ENCODE results near the gene WDFY1. TPM values are rescaled to one million over a fixed set of nuclear protein-coding genes. Genes with fewer than 3 reads are reported as not detected.
A peak's percentile ranks its signal among the peaks of the same experiment; 100 is the strongest.
"Not testable (repeated sequence)": the region's sequence is repeated elsewhere in the genome, so short reads cannot be mapped to it uniquely, and the experiment has no call there.

The WDFY1 gene
- polyA plus RNA-seq, 10 donors, result 26.7 to 35.2 (median 31.4) TPM

DNA sequence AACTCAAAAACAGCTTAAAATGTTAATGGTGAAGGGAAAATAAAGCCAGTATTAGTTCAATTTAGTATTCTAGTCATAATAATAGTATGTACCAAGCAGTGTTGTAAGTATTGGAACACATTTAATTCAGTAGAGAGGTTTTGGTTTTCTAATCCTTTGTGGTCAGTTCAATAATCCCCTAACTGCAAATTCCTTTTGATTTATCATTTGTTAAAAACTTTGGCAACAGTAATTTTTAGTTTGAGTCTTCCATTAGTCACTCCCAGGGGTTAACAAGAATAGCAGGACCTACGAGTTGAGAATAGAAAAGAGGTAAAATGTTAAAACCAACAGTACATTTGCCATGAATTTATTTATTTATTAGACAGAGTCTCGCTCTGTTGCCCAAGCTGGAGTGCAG is 22.8 kb upstream of the WDFY1 start:
- peak in 1 of 3 donors; percentile 41 for DNase-seq

DNA sequence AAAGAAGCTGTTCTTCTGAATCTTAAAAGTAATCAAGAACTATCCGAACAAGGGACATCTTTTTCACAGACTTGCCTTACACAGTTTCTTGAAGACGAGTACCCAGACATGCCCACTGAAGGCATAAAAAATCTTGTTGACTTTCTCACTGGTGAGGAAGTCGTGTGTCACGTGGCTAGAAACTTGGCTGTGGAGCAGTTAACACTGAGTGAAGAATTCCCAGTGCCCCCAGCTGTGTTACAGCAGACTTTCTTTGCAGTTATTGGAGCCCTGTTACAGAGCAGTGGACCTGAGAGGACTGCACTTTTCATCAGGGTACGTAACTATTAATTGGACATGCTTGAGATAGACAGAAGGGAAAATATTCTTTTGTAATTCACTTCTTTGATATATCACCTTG is 14.6 kb upstream of the WDFY1 start:
- no peak for DNase-seq

DNA sequence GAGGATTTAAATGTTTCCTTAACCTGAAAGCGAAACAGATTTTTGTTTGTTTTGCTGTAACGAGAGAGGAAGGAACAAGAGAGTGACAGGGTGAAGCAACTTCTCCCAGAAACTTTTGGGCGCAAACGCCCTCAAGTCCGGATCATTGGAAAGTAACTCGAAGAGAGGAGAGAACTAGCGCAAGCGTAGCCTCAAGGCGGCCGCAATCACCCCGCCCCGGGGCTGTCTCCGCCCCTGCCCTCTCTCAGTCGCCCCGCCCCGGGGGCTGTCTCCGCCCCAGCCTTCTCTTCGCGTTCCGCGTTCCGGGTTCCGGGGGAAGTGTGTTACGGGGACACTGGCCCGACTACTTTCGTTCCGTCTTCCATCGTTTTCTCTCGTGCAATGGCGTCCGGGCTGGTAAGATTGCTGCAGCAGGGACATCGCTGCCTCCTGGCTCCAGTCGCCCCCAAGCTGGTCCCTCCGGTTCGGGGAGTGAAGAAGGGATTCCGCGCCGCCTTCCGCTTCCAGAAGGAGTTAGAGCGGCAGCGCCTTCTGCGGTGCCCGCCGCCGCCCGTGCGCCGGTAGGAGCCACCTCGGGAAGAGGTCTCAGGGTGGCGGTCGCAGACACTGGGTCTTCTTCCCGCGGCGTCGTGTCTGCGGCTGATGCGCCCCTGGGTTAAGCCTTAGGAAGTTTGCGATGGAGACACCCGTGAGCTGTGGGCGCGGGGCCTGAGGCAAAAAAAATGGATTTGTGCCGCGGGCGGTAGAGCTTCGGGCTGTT is 12.1 kb upstream of the WDFY1 start, which contains the start of gene MRPL44:
TSS of gene MRPL44 (plus strand) at position 372 of the 760 bp plus-strand sequence. CDS start at position 382, 10 bp downstream.
- peak; percentile 96 to 98 (median 98) for DNase-seq

DNA sequence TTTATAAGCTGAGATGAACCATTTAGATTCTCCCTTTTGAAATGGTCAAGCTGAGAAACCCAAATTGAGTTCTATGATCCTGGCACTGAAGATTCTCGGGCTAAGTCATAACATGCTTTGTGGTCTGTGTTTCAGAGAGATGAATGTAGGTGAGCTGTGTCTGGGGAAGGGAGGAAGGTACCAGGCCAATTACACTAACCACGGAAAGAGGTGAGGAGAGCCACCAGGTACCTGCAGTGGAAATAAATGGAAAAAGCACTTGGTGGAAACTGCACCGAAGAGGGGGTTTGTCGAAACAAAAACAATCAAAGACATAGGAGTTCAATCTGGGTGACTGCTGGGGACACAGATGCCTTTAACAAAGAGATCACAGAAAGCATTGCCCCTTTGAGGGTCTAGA is 11.2 kb upstream of the WDFY1 start:
- no peak for DNase-seq

DNA sequence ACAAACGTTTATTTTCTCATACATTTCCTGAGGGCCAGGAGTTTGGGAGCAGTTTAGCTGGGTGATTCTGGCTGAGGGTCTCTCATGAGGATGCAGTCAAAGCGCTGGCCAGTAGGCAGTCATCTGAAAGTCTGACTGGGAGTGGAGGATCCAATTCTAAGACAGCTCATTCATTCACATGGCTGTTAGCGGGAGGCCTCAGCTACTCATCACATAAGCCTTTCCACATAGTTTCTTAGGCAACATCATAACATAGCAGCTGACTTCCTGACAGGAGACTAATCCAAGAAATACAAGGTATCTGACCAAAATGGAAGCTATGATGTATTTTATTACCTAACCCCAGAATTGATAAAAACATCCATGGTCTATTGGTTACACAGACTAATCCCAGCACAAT is 9.3 kb upstream of the WDFY1 start:
- peak in 1 of 3 donors; percentile 73 for DNase-seq

DNA sequence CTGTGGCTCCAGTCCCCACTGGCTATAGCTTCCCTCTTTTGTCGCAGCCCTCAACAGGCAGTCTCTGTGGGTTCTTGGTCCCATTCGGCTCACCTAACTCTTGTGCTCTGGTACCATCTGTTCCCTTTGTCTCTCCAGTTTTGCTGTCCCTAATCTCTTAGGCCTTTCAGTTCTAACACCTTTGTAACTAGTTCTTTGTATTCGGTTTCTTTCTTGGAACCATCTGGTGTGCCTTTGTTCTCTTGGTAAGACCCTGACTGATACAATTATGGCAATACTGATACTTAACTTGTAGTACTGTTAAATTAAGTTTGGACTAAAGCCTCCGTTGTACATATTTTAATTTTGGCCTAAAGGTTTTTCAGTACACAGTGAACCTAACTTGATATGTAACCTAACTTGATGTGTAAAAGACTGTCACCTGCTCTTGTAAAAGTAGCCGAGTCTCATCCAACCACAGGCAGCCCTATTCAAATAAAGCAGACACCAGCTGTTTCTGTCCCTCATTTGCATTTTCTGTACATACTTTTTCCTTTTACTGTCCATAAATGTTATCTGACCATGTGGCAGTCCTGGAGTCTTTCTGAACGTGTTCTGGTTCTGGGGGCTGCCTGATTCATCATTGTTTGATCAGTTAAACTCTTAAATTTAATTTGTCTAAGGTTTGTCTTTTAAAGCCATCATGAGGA is 7.3 kb upstream of the WDFY1 start:
- no peak for DNase-seq

DNA sequence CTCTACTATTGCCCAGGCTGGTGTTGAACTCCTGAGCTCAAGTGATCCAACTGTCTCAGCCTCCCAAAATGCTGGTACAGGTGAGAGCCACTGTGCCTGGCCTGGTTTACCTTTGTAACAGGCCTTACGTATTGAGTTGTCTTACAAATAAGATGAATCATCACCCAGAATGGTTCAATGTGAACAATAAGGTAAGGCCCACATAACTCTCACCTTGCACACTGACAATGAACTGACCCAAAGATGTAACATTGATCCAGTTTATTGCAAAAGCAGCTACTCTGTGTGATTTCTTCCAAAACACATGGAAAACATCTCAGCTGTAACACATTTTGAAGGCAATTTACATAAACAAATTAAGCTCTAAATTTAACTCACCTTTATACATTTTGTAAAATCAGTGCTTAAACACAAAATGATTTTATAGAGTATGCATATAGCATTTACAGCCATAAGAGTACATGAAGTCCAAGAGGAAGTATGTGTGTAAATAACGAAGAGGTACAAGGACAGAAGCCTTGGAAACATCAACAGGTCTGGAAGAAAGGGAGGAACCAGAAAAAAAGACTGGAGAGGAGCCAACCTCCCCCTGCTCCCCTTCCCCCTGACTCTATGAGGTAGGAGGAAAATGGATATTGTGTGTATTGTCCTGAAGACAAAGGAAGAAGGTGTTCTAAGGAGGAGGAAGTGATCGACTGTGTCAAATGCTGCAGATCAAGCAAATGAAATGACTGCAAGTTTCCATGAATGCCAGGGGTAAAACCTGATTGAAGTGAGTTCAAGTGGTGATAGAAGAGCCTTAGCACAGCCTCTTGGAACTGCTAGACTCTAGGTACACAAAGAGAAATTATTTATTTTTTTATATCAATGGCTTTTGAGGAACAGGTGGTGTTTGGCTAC is 5.6 kb upstream of the WDFY1 start:
- DNase-seq, result no peak

DNA sequence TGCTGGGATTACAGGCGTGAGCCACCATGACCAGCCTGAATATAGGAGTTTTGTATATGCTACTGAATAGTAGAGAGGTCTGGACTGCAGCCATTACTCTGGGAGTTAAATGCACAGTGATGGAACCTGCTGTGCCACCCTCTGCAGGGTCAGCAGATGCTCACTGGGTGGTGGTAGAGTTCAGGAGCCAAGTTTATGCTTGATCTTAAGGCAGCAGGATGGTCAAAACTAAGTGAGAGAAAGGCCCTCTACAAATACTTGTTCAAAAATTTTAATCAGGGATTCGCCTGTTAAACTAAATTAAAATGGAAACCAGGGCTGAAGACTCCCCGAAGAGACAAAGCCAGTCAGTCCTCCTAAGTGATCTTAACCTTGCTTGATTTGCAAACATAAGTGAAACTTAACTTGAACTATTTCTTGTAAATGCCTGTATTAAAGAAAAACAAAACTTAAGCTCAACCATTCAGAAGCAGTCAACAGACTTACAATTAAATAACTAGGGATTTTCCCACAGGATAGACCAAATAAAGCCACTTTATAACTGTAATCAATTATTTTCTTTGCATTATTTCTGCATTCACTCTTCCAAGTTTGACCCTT is 4.2 kb upstream of the WDFY1 start:
- no peak for DNase-seq

DNA sequence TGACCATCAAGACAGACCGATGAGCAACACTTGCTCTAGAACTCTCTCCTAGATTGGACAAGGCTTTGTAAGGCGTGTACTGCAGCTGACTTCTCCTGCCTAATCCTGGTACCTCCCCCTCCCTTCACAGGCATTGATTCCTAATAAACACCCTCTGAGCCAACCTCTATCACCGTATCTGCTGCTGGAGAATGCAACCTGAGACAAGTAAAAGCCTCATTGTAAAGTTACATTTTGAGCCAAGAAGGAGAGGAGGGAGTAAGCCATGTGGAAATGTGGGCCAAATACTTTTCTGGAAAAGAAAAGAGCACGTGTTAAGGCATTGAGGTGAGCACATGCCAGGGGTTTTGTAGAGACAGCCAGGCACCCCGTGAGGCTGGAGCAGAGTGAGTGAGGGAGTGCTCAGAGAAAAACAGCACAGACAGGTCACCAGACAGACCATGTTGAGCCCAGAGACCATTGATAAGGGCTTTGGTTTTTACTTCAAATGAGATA is 2.6 kb upstream of the WDFY1 start:
- DNase-seq, result no peak

DNA sequence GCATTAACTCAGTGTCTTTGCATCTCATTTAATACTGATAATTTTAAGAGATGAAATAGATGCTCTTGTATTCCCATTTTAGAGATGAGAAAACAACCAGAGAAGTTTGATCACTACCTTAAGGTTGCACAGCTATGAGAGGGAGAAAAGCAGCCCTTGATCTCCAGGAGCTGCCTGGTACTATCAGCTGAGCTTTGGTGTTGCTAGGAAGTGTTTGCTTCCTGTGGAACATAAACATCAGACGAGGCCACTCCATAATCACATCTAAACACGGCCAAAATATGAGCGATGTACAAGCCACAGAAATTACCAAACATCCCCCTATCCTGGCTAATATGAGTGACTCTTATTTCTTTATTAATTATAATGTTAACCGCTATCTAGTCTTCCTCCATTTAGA is 620 bp upstream of the WDFY1 start:
- DNase-seq, result no peak

DNA sequence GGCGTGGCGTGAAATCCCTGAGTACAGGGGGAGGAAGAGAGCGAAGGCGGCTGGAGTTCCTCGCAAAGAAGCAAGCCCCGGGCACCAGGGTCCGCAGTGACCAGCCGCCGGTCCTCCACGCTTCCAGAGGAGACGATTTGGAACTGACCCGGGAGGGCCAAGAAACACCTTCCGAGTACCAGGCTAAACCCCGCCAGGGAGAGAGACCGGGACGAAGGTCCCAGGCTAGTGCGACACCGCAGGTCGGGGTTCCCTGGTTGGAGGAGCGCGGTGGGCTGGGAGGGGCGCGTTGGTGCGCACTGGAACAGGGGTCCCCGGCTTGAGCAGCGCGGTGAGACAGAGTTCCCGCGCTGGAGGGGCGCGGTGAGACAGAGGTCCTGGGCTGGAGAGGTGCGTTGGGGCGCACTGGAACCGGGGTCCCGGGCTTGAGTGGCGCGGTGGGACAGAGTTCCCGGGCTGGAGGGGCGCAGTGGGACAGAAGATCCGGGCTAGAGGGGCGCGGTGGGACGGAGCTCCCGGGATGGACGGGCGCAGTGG is 901 bp downstream of the WDFY1 start:
- DNase-seq, result peak in 1 of 3 donors; percentile 74

DNA sequence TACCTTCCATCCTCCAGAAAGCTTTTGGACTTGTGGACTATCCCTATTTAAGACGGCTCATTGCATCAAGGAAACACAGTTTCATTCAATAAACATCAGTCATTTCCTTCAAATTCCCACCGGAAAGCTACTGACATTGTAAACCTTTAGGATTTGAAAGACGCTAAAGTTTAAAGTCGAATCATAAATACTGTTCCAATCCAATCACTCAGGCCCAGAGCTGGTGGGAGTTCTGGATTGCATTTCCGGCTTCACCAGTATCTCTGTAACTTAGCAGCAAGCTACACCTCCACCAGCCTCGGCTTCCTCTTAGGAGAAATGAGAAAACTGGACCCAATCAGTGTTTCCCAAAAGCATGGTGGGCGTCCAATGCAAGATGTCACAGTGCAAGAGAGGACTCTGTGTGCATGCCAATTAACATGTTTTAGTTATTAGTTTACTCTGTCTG is 1.6 kb downstream of the WDFY1 start:
- DNase-seq, result peak in 2 of 3 donors; percentile 51 to 61

DNA sequence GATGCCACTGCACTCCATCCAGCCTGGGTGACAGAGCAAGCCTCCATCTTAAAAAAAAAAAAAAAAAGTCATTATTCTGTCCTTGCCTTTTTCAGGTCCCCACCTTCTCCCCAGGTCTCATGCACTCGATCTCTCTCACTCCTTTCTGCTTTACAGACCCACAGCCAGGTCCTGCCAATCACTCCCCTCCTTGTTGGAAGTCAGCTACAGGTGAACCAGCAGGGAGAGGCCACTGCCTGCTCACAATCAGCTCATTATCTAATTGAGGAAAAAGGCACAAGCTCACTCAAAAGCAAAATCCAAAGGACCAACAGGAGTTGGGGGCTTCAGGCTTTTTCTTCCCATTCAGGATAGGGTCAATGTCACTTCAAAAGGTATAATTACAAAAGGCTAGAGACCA is 2.0 kb downstream of the WDFY1 start:
- DNase-seq, result no peak

DNA sequence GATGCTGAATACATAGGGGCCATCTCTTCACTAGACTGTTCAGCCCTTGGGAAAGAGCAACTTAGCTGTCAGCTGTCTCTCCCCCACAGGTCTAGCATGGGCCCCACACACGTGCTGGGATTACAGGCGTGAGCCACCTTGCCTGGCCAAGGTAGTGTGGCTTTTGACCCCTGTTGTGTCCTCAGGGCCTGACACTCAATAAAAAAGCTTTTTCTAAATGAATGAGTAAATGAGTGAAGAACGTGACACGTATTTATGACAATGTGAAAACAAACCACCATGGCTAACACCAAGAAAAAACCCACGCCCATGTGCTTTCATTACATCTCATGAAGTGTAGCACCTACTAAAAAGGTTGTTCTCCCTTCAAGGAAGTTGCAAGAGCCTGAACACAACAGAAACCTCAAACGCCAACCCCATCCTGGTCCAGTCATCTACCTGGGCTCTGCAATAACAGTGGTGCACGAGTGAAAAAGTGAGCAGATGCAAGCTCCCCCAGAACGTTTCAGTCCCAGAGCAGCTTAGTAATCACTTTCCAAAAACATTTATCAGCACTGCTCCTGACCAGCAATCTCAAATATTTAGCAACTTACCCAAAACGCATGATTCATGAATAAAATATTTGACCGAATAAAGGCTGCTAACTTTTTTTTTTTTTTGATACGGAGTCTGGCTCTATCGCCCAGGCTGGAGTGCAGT is 3.4 kb downstream of the WDFY1 start:
- peak in 1 of 3 donors; percentile 85 for DNase-seq

DNA sequence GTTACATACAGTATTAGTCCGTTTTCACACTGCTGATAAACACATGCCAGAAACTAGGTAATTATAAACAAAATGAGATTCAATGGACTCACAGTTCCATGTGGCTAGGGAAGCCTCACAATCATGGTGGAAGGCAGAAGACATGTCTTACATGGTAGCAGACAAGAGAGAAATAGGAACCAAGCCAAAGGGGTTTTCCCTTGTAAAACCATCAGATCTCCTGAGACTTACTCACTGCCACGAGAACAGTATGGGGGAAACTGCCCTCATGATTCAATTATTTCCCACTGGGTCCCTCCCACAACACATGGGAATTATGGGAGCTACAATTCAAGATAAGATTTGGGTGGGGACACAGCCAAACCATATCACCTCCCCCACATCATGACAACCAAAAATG is 5.7 kb downstream of the WDFY1 start:
- DNase-seq, result not testable (repeated sequence)

DNA sequence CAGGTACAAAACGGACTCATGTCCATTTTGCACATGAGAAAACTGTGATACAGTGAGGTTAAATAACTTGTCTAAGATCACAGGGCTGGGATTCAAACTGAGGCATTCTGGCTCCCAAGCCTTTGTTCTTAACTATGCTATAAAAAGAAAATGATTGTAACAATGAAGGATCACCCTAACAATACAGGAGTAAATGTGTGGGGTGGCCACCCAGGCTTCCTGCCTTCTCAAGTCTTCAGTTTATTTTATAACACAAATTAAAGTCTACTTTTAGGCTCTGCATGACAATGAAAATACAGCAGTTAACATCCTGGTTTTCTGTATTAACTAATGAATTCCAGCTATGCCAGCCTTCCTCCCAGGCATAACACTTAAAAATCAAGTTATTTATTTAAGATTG is 7.6 kb downstream of the WDFY1 start:
- no peak for DNase-seq

DNA sequence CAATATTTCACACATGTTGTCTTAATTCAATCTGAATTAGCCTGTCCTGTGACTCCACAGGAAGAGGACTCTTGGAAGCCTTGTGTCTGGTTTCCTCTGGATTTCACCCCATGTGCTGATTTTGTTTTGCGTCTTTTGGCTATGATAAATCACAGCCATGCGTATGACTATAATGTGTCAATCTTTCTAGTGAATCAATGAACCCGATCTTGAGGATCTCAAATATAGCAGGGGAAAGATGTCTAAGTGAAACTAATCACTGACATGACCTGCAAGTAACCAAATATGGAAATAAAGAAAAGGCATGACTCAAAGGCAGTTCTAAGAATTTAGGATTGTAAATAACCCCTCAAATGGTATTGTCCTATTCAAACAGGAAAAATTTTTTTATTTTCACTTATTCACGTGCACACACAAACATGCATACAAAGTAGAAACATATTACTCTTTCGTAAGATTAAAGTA is 8.2 kb downstream of the WDFY1 start:
- DNase-seq, result no peak

DNA sequence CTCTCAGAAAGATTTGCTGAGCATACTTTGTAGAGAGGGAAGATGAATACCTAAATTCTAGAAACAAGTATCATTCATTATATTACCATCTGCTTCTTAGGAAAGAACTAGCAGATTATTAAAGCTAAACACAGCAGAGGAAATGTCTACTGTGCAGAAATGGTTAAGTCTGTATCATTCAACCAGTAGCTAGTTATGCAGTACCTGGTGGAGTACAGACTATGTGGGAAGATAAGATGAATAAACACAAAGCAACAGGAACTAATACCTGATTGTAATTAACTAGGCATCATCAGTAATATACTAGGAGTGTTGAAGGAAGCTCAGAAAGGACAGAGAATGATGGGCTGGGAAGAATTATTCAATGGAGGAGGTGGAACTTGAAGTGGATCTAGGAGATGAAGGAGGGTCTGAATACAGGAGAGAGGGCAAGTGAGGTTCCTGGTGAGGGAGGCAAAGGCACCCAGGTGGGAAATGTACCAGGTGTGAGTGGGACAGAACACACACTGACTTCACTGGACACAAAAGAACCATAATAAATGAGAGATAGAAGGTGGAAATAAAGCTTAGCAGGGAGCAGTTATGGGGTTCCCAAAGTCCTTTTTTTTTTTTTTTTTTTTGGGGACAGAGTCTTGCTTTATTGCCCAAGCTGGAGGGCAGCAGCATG is 9.5 kb downstream of the WDFY1 start:
- DNase-seq, result no peak

DNA sequence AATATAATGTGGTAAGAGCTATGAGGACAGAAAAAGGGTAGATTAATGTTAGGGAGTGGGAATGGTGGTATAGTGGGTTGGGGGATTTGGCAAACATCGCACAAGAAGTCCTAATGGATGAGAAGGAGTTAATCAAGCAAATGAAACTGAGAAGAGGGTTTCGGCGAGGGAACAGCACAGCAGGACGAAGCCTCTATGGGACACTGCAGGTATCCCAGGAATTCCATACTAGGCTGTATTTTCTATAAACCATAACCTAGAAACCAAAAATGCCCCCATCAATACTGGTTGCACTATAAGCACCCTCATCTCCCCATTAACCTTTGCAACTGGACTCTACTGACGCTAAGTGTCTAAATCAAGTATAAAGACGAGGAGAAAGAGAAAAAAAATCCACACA is 10.3 kb downstream of the WDFY1 start:
- DNase-seq, result no peak
